ENCODE measurements around the gene CTNNA3.
"Not testable (repeated sequence)": the region's sequence is repeated elsewhere in the genome, so short reads cannot be mapped to it uniquely, and the experiment has no call there.

Gene CTNNA3

GRCh38 chr10:67519434-67519833, 176.6 kb downstream of the CTNNA3 start:
- no peak for DNase-seq (ENCODE audit: extremely low read depth in 1 of 2, low read depth in 1 of 2)

- DNase-seq (ENCODE audit: extremely low read depth in 1 of 2, low read depth in 1 of 2) = no peak
Measured at GRCh38 chr10:67518756-67519155, 177.2 kb downstream of the CTNNA3 start.

GRCh38 chr10:67518043-67518442, 178.0 kb downstream of the CTNNA3 start:
- DNase-seq (ENCODE audit: extremely low read depth in 1 of 2, low read depth in 1 of 2) = no peak

GRCh38 chr10:67506757-67507091, 189.3 kb downstream of the CTNNA3 start:
- DNase-seq (ENCODE audit: extremely low read depth in 1 of 2, low read depth in 1 of 2) = no peak

GRCh38 chr10:67506083-67506756, 189.8 kb downstream of the CTNNA3 start:
- DNase-seq (ENCODE audit: extremely low read depth in 1 of 2, low read depth in 1 of 2) = no peak

GRCh38 chr10:67492317-67493019, 203.5 kb downstream of the CTNNA3 start:
- DNase-seq (ENCODE audit: extremely low read depth in 1 of 2, low read depth in 1 of 2) = no peak

- no peak for DNase-seq (ENCODE audit: extremely low read depth in 1 of 2, low read depth in 1 of 2)
Measured at GRCh38 chr10:67487906-67488619, 207.9 kb downstream of the CTNNA3 start.

GRCh38 chr10:67487199-67487598, 208.8 kb downstream of the CTNNA3 start:
- no peak for DNase-seq (ENCODE audit: extremely low read depth in 1 of 2, low read depth in 1 of 2)

GRCh38 chr10:67477868-67478267, 218.1 kb downstream of the CTNNA3 start:
- DNase-seq (ENCODE audit: extremely low read depth in 1 of 2, low read depth in 1 of 2) = no peak

- DNase-seq (ENCODE audit: extremely low read depth in 1 of 2, low read depth in 1 of 2) = no peak
Measured at GRCh38 chr10:67476201-67476600, 219.8 kb downstream of the CTNNA3 start.

- no peak for DNase-seq (ENCODE audit: extremely low read depth in 1 of 2, low read depth in 1 of 2)
Measured at GRCh38 chr10:67473850-67474633, 222.0 kb downstream of the CTNNA3 start.

GRCh38 chr10:67471022-67471421, 225.0 kb downstream of the CTNNA3 start:
- no peak for DNase-seq (ENCODE audit: extremely low read depth in 1 of 2, low read depth in 1 of 2)

GRCh38 chr10:67464278-67464677, 231.7 kb downstream of the CTNNA3 start:
- DNase-seq (ENCODE audit: extremely low read depth in 1 of 2, low read depth in 1 of 2) = no peak

- no peak for DNase-seq (ENCODE audit: extremely low read depth in 1 of 2, low read depth in 1 of 2)
Measured at GRCh38 chr10:67452892-67453291, 243.1 kb downstream of the CTNNA3 start.

GRCh38 chr10:67438605-67439304, 257.2 kb downstream of the CTNNA3 start:
- DNase-seq (ENCODE audit: extremely low read depth in 1 of 2, low read depth in 1 of 2) = no peak

- no peak for DNase-seq (ENCODE audit: extremely low read depth in 1 of 2, low read depth in 1 of 2)
Measured at GRCh38 chr10:67433276-67433675, 262.7 kb downstream of the CTNNA3 start.

- DNase-seq (ENCODE audit: extremely low read depth in 1 of 2, low read depth in 1 of 2) = no peak
Measured at GRCh38 chr10:67402620-67403019, 293.4 kb downstream of the CTNNA3 start.

- DNase-seq (ENCODE audit: extremely low read depth in 1 of 2, low read depth in 1 of 2) = no peak
Measured at GRCh38 chr10:67401711-67402110, 294.3 kb downstream of the CTNNA3 start.

GRCh38 chr10:67386841-67387533, 309.0 kb downstream of the CTNNA3 start:
- DNase-seq (ENCODE audit: extremely low read depth in 1 of 2, low read depth in 1 of 2) = not testable (repeated sequence)

- no peak for DNase-seq (ENCODE audit: extremely low read depth in 1 of 2, low read depth in 1 of 2)
Measured at GRCh38 chr10:67386260-67386659, 309.7 kb downstream of the CTNNA3 start.

All from stimulated activated CD8-positive, alpha-beta memory T cell treated with anti-CD3 and anti-CD28 coated beads, Interleukin-7, amount 100 ng/mL, for 48 hours (primary cell).